IMR-90 (cell line): ENCODE measurements around the gene MMP23B. TPM values are rescaled to one million over a fixed set of nuclear protein-coding genes. Genes with fewer than 3 reads are reported as not detected.

ENCODE experiments used
- ATAC-seq: fragments of 200-7000 bp; cut with Tn5 transposase; 2 replicates; pipeline ENCODE4 v1.9.1; 2020; ENCODE audit warnings: low read depth, mild to moderate bottlenecking, moderate library complexity
- BruUV-seq: library from RNA; stranded (reverse); fragments of 400-500 nt; replicated peaks from 2 replicates; lab custom pipeline; 2021; lab: Mats Ljungman, UMichigan
- CTCF ChIA-PET: fragments of 300-600 bp; formaldehyde crosslinking; extraction: SDS; loops from one replicate; lab custom pipeline; 2021; ENCODE audit warnings: antibody characterized with exemption; lab: Yijun Ruan, JAX
- POLR2A ChIA-PET: fragments of 300-600 bp; sonication (Branson Sonifier 250); formaldehyde crosslinking; loops from one replicate; lab custom pipeline; 2022; ENCODE audit warnings: antibody characterized with exemption; ENCODE audit not compliant: unreplicated experiment; lab: Charles Lee
- DNase-seq: peaks from one replicate; pipeline ENCODE4 v3.0.0; 2013
- H2AFZ ChIP-seq: replicated peaks from 2 replicates; pipeline ENCODE3; 2013; ENCODE audit warnings: low read length, mild to moderate bottlenecking; ENCODE audit not compliant: poor library complexity
- H2AK5ac ChIP-seq: 2 replicates; pipeline ENCODE4 v1.6.1; 2013; ENCODE audit warnings: low read depth, low read length, inconsistent platforms
- H2AK9ac ChIP-seq: replicated peaks from 2 replicates; pipeline ENCODE3; 2013; ENCODE audit warnings: mild to moderate bottlenecking, low read depth, low read length, moderate library complexity; ENCODE audit not compliant: poor library complexity
- H2BK120ac ChIP-seq: 2 replicates; pipeline ENCODE4 v1.6.1; 2013; ENCODE audit warnings: low read depth, low read length, inconsistent platforms
- H2BK15ac ChIP-seq: 3 replicates; pipeline ENCODE4 v1.6.1; 2013; ENCODE audit warnings: low read depth, low read length, inconsistent platforms
- H2BK20ac ChIP-seq: 2 replicates; pipeline ENCODE4 v1.6.1; 2013; ENCODE audit warnings: low read depth, mild to moderate bottlenecking, inconsistent platforms, low read length, moderate library complexity
- H2BK5ac ChIP-seq: 2 replicates; pipeline ENCODE4 v1.6.1; 2013; ENCODE audit warnings: mild to moderate bottlenecking, low read depth, low read length, inconsistent platforms; ENCODE audit not compliant: poor library complexity, severe bottlenecking
- H3K14ac ChIP-seq: replicated peaks from 2 replicates; pipeline ENCODE4 v1.6.1; 2013; ENCODE audit warnings: low read depth, low read length, inconsistent platforms
- H3K18ac ChIP-seq: 2 replicates; pipeline ENCODE4 v1.6.1; 2013; ENCODE audit warnings: low read depth, low read length, control low read depth
- H3K23ac ChIP-seq: 2 replicates; pipeline ENCODE4 v1.6.1; 2013; ENCODE audit warnings: low read depth, low read length, inconsistent platforms
- H3K27ac ChIP-seq: 2 replicates; pipeline ENCODE4 v1.5.1; 2013; ENCODE audit warnings: mild to moderate bottlenecking, control low read depth, low read length; ENCODE audit not compliant: insufficient read depth
- H3K27me3 ChIP-seq: 2 replicates; pipeline ENCODE4 v1.6.1; 2013; ENCODE audit warnings: low read length; ENCODE audit not compliant: control insufficient read depth, insufficient read depth
- H3K36me3 ChIP-seq: 2 replicates; pipeline ENCODE4 v1.6.1; 2013; ENCODE audit warnings: low read length, mixed read lengths; ENCODE audit not compliant: control insufficient read depth, insufficient read depth
- H3K4ac ChIP-seq: 2 replicates; pipeline ENCODE4 v1.6.1; 2013; ENCODE audit warnings: low read depth, low read length, inconsistent platforms
- H3K4me1 ChIP-seq: 2 replicates; pipeline ENCODE4 v1.6.1; 2013; ENCODE audit warnings: low read length, mixed read lengths; ENCODE audit not compliant: control insufficient read depth, insufficient read depth
- H3K4me2 ChIP-seq: 2 replicates; pipeline ENCODE4 v1.6.1; 2013; ENCODE audit warnings: low read depth, mild to moderate bottlenecking, control low read depth, low read length, moderate library complexity
- H3K4me3 ChIP-seq: 2 replicates; pipeline ENCODE4 v1.5.1; 2013; ENCODE audit warnings: low read depth, mild to moderate bottlenecking, control low read depth, low read length, moderate library complexity; ENCODE audit not compliant: insufficient read depth
- H3K56ac ChIP-seq: 2 replicates; pipeline ENCODE4 v1.6.1; 2013; ENCODE audit warnings: low read length, inconsistent platforms; ENCODE audit not compliant: insufficient read depth; ENCODE audit errors: extremely low read depth
- H3K79me1 ChIP-seq, 2 experiments: 2 replicates each; pipeline ENCODE4 v1.6.1; 2013; ENCODE audit warnings: low read length in 2 of 2, inconsistent platforms in 1 of 2, low read depth in 1 of 2
- H3K9ac ChIP-seq: 2 replicates; pipeline ENCODE4 v1.6.1; 2013; ENCODE audit warnings: low read depth, low read length, control low read depth
- H3K9me1 ChIP-seq: 2 replicates; pipeline ENCODE4 v1.6.1; 2013; ENCODE audit warnings: low read length, inconsistent platforms; ENCODE audit not compliant: insufficient read depth
- H3K9me3 ChIP-seq: 2 replicates; pipeline ENCODE4 v1.6.1; 2013; ENCODE audit warnings: low read length; ENCODE audit not compliant: control insufficient read depth, insufficient read depth
- H4K20me1 ChIP-seq: 2 replicates; pipeline ENCODE4 v1.6.1; 2013; ENCODE audit warnings: low read length, inconsistent platforms; ENCODE audit not compliant: insufficient read depth
- H4K5ac ChIP-seq: 2 replicates; pipeline ENCODE4 v1.6.1; 2013; ENCODE audit warnings: mild to moderate bottlenecking, low read depth, low read length, control low read depth
- H4K8ac ChIP-seq, 2 experiments: 2 replicates each; pipeline ENCODE4 v1.6.1; 2013; ENCODE audit warnings: low read depth in 2 of 2, low read length in 2 of 2, control low read depth in 1 of 2, inconsistent platforms in 1 of 2
- H4K91ac ChIP-seq: 2 replicates; pipeline ENCODE4 v1.6.1; 2013; ENCODE audit warnings: low read depth, low read length, inconsistent platforms; ENCODE audit not compliant: insufficient read depth
- BHLHE40 ChIP-seq: fragments of 150-350 bp; IDR thresholded peaks from 2 replicates; pipeline ENCODE4 v1.6.1; 2016; ENCODE audit warnings: mild to moderate bottlenecking, low read depth, low read length
- CEBPB ChIP-seq: IDR thresholded peaks from 2 replicates; pipeline ENCODE4 v1.6.1; 2012; ENCODE audit warnings: low read depth, low read length, improper control_type of control experiment
- CHD1 ChIP-seq: IDR thresholded peaks from 2 replicates; pipeline ENCODE4 v1.6.1; 2012; ENCODE audit warnings: low read depth, low read length, improper control_type of control experiment
- FOS ChIP-seq: fragments of 150-350 bp; IDR thresholded peaks from 2 replicates; pipeline ENCODE4 v1.6.1; 2016; ENCODE audit warnings: low read depth, low read length
- MAFK ChIP-seq: IDR thresholded peaks from 2 replicates; pipeline ENCODE4 v1.6.1; 2012; ENCODE audit warnings: low read depth, low read length, improper control_type of control experiment
- MAZ ChIP-seq: IDR thresholded peaks from 2 replicates; pipeline ENCODE4 v1.6.1; 2012; ENCODE audit warnings: low read depth, mild to moderate bottlenecking, low read length, improper control_type of control experiment, moderate library complexity, borderline replicate concordance
- MXI1 ChIP-seq: IDR thresholded peaks from 2 replicates; pipeline ENCODE4 v1.6.1; 2012; ENCODE audit warnings: low read depth, mild to moderate bottlenecking, low read length, moderate library complexity, borderline replicate concordance
- NFE2L2 ChIP-seq: fragments of 150-350 bp; IDR thresholded peaks from 2 replicates; pipeline ENCODE4 v1.6.1; 2016; ENCODE audit warnings: low read depth, mild to moderate bottlenecking, low read length
- POLR2A ChIP-seq: IDR thresholded peaks from 2 replicates; pipeline ENCODE4 v1.6.1; 2012; ENCODE audit warnings: mild to moderate bottlenecking, low read depth, low read length
- RAD21 ChIP-seq: IDR thresholded peaks from 2 replicates; pipeline ENCODE4 v1.6.1; 2012; ENCODE audit warnings: low read length, improper control_type of control experiment
- RCOR1 ChIP-seq: IDR thresholded peaks from 2 replicates; pipeline ENCODE4 v1.6.1; 2012; ENCODE audit warnings: mild to moderate bottlenecking, low read length, improper control_type of control experiment; ENCODE audit not compliant: insufficient replicate concordance
- RFX5 ChIP-seq: IDR thresholded peaks from 2 replicates; pipeline ENCODE4 v1.8.0; 2012; ENCODE audit warnings: low read depth, mild to moderate bottlenecking, low read length, moderate library complexity
- SMC3 ChIP-seq: fragments of 150-350 bp; IDR thresholded peaks from 2 replicates; pipeline ENCODE4 v1.6.1; 2016; ENCODE audit warnings: low read depth, mild to moderate bottlenecking, antibody characterized with exemption, low read length, moderate library complexity
- WGBS, 2 experiments: methylation state at CpG; one replicate each; pipeline versions ENCODE4 v1.1.5 to v1.1.7; 2013; ENCODE audit warnings: missing lambda C conversion rate in 2 of 2; ENCODE audit not compliant: insufficient read length in 1 of 2; ENCODE audit errors: extremely low coverage in 2 of 2; 5-methylcytosine and 5-hydroxymethylcytosine counted together
- dilution Hi-C: fragments of 300-500 bp; cut with HindIII; formaldehyde crosslinking; loops from one replicate; pipeline ENCODE4 v1.14.3; 2018; ENCODE audit warnings: low sequenced_read_pairs; ENCODE audit not compliant: unreplicated experiment
- in situ Hi-C: fragments of 300-500 bp; cut with MboI; formaldehyde crosslinking; loops from 3 replicates; pipeline ENCODE4 v1.14.3; 2019; ENCODE audit warnings: low sequenced_read_pairs, inconsistent platforms, mixed read lengths
- intact Hi-C: fragments of 100-400 bp; cut with micrococcal nuclease; formaldehyde crosslinking; loops from 2 replicates; pipeline ENCODE4 v1.10.0; 2022
- polyA plus RNA-seq, 3 experiments: library from polyadenylated mRNA; depleted of rRNA; stranded (reverse); fragments of >200 nt; gene quantifications; 2 replicates each; pipeline ENCODE4 v1.2.3, GENCODE V29; 2012; ENCODE audit warnings: low replicate concordance in 1 of 3
- total RNA-seq: library from RNA; depleted of rRNA; stranded (reverse); fragments of >200 nt; gene quantifications from 2 replicates; pipeline ENCODE4 v1.2.3, GENCODE V29; 2012
- TF ChIP-seq, protein P1 (sequence below): conservative IDR thresholded peaks from 2 replicates; pipeline ENCODE4 v1.5.1; 2012; ENCODE audit warnings: mild to moderate bottlenecking, low read depth, low read length, improper control_type of control experiment
- TF ChIP-seq, protein P2 (sequence below): fragments of 150-350 bp; IDR thresholded peaks from 2 replicates; pipeline ENCODE4 v1.6.1; 2017; ENCODE audit warnings: mild to moderate bottlenecking, antibody characterized with exemption, low read length, low read depth
- TF ChIP-seq, protein P3 (sequence below): fragments of 150-350 bp; IDR thresholded peaks from 2 replicates; pipeline ENCODE4 v1.6.1; 2016; ENCODE audit warnings: low read depth, mild to moderate bottlenecking, low read length, moderate library complexity, borderline replicate concordance

The MMP23B gene
- total and polyA plus RNA-seq, 2 of the 4 experiments (the other 2 are of a cell fraction): 1.1 to 5.4 TPM

DNA sequence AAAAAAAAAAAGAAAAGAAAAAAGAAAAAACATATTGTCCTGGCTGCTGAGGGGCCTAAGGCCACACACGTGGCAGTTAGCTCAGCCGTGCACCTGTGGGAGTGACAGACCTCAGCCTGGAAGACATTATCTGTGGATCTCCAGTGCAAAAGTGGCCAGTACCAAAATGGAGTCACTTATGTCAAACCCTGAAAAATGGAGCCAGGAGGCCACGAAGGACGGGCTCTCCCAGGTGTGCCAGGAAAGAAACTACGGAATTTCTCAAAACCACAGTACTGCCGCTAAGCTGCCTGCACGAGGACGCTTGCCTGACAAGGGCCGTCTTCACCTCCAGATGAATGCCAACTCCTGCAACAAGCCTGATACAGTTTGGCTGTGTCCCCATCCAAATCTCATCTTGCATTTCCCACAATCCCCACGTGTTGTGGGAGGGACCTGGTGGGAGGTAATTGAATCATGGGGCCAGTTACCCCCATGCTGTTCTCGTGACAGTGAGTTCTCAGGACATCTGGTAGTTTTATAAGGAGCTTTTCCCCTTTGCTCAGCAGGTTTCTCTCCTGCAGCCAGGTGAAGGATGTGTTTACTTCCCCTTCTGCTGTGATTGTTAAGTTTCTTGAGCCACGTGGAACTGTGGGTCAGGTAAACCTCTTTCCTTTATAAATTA lies 22.0 kb upstream of the MMP23B start:
- Histone ChIP-seq H3K4me3 (no peak overlapping the region), H2BK120ac (no peak overlapping the region), H2BK20ac (no peak overlapping the region), H3K9ac (no peak overlapping the region), H3K27me3 (no peaks in the 10 kb centered on the region), H2AK5ac (no peak overlapping the region), H4K8ac (no peak overlapping the region), H4K5ac (no peak overlapping the region), H3K23ac (no peak overlapping the region), H2AFZ (no peak overlapping the region), H3K18ac (no peak overlapping the region), H3K4ac (no peak overlapping the region), H3K27ac (no peak overlapping the region), H2BK5ac (no peak overlapping the region), H3K4me2 (no peak overlapping the region), H3K36me3 (no peaks in the 10 kb centered on the region), H3K4me1 (no peaks in the 10 kb centered on the region), H3K9me1 (peaks cover 9% of the 10 kb centered on the region; the same call in 1 of the 2 replicates), H2AK9ac (no peak overlapping the region), H2BK15ac (no peak overlapping the region), H4K20me1 (peaks cover 16% of the 10 kb centered on the region), H3K79me1 (peaks cover 10 to 18% of the 10 kb centered on the region in 2 experiments; a peak in 3 of 4 replicates), H3K56ac (no peak overlapping the region), H3K9me3 (no peaks in the 10 kb centered on the region), H3K14ac (no peak overlapping the region), H4K91ac (no peak overlapping the region)
- no peak for DNase-seq
- ChIA-PET CTCF (no interaction called here), POLR2A (no interaction called here)
- no peak for ATAC-seq
- in situ Hi-C loops: no loop called here
- WGBS, 2 experiments: 71% methylated on average over 8 of the region's 12 CpGs; no CpG with 5 or more reads in 1 of the 2 experiments
- no peak for TF ChIP-seq NFE2L2
- TF ChIP-seq FOS: no peak
- TF ChIP-seq POLR2A: no peak
- TF ChIP-seq RCOR1: no peak
- no peak for TF ChIP-seq RAD21
- TF ChIP-seq, protein P1, sequence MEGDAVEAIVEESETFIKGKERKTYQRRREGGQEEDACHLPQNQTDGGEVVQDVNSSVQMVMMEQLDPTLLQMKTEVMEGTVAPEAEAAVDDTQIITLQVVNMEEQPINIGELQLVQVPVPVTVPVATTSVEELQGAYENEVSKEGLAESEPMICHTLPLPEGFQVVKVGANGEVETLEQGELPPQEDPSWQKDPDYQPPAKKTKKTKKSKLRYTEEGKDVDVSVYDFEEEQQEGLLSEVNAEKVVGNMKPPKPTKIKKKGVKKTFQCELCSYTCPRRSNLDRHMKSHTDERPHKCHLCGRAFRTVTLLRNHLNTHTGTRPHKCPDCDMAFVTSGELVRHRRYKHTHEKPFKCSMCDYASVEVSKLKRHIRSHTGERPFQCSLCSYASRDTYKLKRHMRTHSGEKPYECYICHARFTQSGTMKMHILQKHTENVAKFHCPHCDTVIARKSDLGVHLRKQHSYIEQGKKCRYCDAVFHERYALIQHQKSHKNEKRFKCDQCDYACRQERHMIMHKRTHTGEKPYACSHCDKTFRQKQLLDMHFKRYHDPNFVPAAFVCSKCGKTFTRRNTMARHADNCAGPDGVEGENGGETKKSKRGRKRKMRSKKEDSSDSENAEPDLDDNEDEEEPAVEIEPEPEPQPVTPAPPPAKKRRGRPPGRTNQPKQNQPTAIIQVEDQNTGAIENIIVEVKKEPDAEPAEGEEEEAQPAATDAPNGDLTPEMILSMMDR: no peak
- no peak for TF ChIP-seq SMC3
- TF ChIP-seq, protein P2, sequence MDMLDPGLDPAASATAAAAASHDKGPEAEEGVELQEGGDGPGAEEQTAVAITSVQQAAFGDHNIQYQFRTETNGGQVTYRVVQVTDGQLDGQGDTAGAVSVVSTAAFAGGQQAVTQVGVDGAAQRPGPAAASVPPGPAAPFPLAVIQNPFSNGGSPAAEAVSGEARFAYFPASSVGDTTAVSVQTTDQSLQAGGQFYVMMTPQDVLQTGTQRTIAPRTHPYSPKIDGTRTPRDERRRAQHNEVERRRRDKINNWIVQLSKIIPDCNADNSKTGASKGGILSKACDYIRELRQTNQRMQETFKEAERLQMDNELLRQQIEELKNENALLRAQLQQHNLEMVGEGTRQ: no peak
- no peak for TF ChIP-seq RFX5
- TF ChIP-seq MAFK: no peak
- no peak for TF ChIP-seq MAZ
- TF ChIP-seq MXI1: no peak
- TF ChIP-seq CHD1: no peak
- no peak for TF ChIP-seq BHLHE40
- TF ChIP-seq, protein P3, sequence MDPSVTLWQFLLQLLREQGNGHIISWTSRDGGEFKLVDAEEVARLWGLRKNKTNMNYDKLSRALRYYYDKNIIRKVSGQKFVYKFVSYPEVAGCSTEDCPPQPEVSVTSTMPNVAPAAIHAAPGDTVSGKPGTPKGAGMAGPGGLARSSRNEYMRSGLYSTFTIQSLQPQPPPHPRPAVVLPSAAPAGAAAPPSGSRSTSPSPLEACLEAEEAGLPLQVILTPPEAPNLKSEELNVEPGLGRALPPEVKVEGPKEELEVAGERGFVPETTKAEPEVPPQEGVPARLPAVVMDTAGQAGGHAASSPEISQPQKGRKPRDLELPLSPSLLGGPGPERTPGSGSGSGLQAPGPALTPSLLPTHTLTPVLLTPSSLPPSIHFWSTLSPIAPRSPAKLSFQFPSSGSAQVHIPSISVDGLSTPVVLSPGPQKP: no peak
- no peak for TF ChIP-seq CEBPB
- intact Hi-C loops: no loop called here
- dilution Hi-C loops: no loop called here
- BruUV-seq: no TSS peak
